ENCODE data around the gene MKX. TPM values are rescaled to one million over a fixed set of nuclear protein-coding genes. Genes with fewer than 3 reads are reported as not detected.

The MKX gene
- total and polyA plus RNA-seq, 4 donors: 0.50 to 3.5 (median 1.4) TPM

GRCh38 chr10:27741173-27742091, 4.2 kb downstream of the MKX start:
- 10 to 15% methylated on average over 55 of the region's 55 CpGs for WGBS, 2 donors
- TF ChIP-seq, protein P1, sequence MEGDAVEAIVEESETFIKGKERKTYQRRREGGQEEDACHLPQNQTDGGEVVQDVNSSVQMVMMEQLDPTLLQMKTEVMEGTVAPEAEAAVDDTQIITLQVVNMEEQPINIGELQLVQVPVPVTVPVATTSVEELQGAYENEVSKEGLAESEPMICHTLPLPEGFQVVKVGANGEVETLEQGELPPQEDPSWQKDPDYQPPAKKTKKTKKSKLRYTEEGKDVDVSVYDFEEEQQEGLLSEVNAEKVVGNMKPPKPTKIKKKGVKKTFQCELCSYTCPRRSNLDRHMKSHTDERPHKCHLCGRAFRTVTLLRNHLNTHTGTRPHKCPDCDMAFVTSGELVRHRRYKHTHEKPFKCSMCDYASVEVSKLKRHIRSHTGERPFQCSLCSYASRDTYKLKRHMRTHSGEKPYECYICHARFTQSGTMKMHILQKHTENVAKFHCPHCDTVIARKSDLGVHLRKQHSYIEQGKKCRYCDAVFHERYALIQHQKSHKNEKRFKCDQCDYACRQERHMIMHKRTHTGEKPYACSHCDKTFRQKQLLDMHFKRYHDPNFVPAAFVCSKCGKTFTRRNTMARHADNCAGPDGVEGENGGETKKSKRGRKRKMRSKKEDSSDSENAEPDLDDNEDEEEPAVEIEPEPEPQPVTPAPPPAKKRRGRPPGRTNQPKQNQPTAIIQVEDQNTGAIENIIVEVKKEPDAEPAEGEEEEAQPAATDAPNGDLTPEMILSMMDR (IDR thresholded peaks at IDR 0.05; ENCODE audit: control extremely low read depth, extremely low read depth): no peak
- peak in 2 of 3 donors; percentile 14 to 18 for DNase-seq
- H3K4me1 ChIP-seq (ENCODE audit: control insufficient read depth in 5 of 5, insufficient read depth in 5 of 5, low read length in 5 of 5): peaks cover 0 to 40% (median 11%) of the 10 kb centered on the region in 5 donors
- no peak overlapping the region for H3K9ac ChIP-seq (ENCODE audit: insufficient read depth in 1 of 2, low read length in 2 of 2)
- no peak for ATAC-seq (ENCODE audit: insufficient read depth, low FRiP score)
- H3K9me3 ChIP-seq (ENCODE audit: control insufficient read depth in 4 of 4, insufficient read depth in 3 of 4, low read length in 3 of 4): peaks cover 0 to 2% (median 0%) of the 10 kb centered on the region in 4 donors
- peaks cover 10 to 68% (median 63%) of the 10 kb centered on the region in 3 donors for H3K27me3 ChIP-seq (ENCODE audit: control insufficient read depth in 3 of 3, insufficient read depth in 3 of 3, low read length in 2 of 3)
- no peaks in the 10 kb centered on the region for H3K36me3 ChIP-seq (ENCODE audit: control insufficient read depth in 4 of 4, insufficient read depth in 4 of 4, low read length in 4 of 4)
- no peak overlapping the region for H3K27ac ChIP-seq (ENCODE audit: low read depth in 1 of 2, low read length in 1 of 2)
- H3K4me3 ChIP-seq: no peak overlapping the region

- ATAC-seq (ENCODE audit: insufficient read depth, low FRiP score) (no peak), DNase-seq (no peak)
- H3K27ac ChIP-seq (ENCODE audit: low read depth in 1 of 2, low read length in 1 of 2): no peak overlapping the region
- TF ChIP-seq, protein P1 (IDR thresholded peaks at IDR 0.05; ENCODE audit: control extremely low read depth, extremely low read depth): no peak
- no peaks in the 10 kb centered on the region for H3K9me3 ChIP-seq (ENCODE audit: control insufficient read depth in 4 of 4, insufficient read depth in 3 of 4, low read length in 3 of 4)
- no peak overlapping the region for H3K9ac ChIP-seq (ENCODE audit: insufficient read depth in 1 of 2, low read length in 2 of 2)
- H3K27me3 ChIP-seq (ENCODE audit: control insufficient read depth in 3 of 3, insufficient read depth in 3 of 3, low read length in 2 of 3): peaks cover 5 to 43% (median 33%) of the 10 kb centered on the region in 3 donors
- 75 to 86% methylated on average over 1 of the region's 1 CpG for WGBS, 2 donors
- H3K4me3 ChIP-seq: no peak overlapping the region
- peaks cover 0 to 5% (median 2%) of the 10 kb centered on the region in 5 donors for H3K4me1 ChIP-seq (ENCODE audit: control insufficient read depth in 5 of 5, insufficient read depth in 5 of 5, low read length in 5 of 5)
- H3K36me3 ChIP-seq (ENCODE audit: control insufficient read depth in 4 of 4, insufficient read depth in 4 of 4, low read length in 4 of 4): no peaks in the 10 kb centered on the region
Measured at GRCh38 chr10:27736396-27736795, 9.2 kb downstream of the MKX start.

- Histone ChIP-seq H3K4me3 (no peak overlapping the region), H3K4me1 (ENCODE audit: control insufficient read depth in 5 of 5, insufficient read depth in 5 of 5, low read length in 5 of 5) (no peaks in the 10 kb centered on the region), H3K9ac (ENCODE audit: insufficient read depth in 1 of 2, low read length in 2 of 2) (no peak overlapping the region), H3K27me3 (ENCODE audit: control insufficient read depth in 3 of 3, insufficient read depth in 3 of 3, low read length in 2 of 3) (peaks cover 0 to 4% (median 0%) of the 10 kb centered on the region in 3 donors), H3K9me3 (ENCODE audit: control insufficient read depth in 4 of 4, insufficient read depth in 3 of 4, low read length in 3 of 4) (no peaks in the 10 kb centered on the region), H3K36me3 (ENCODE audit: control insufficient read depth in 4 of 4, insufficient read depth in 4 of 4, low read length in 4 of 4) (no peaks in the 10 kb centered on the region), H3K27ac (ENCODE audit: low read depth in 1 of 2, low read length in 1 of 2) (no peak overlapping the region)
- WGBS, 2 donors: 98 to 100% methylated on average over 1 of the region's 1 CpG
- no peak for DNase-seq
- TF ChIP-seq, protein P1 (IDR thresholded peaks at IDR 0.05; ENCODE audit: control extremely low read depth, extremely low read depth): no peak
- no peak for ATAC-seq (ENCODE audit: insufficient read depth, low FRiP score)
Measured at GRCh38 chr10:27730041-27730440, 15.6 kb downstream of the MKX start.

Measured in lung (tissue), 12 donors.